ENCODE data around the gene THBS4.
"Not testable (repeated sequence)": the region's sequence is repeated elsewhere in the genome, so short reads cannot be mapped to it uniquely, and the experiment has no call there.

THBS4 gene

GRCh38 chr5:80090884-80091166 lies 55.7 kb downstream of the THBS4 start:
- TF ChIP-seq CTCF (IDR thresholded peaks at IDR 0.05; ENCODE audit: low read depth, low read length) = no peak

GRCh38 chr5:80091792-80092192 lies 56.6 kb downstream of the THBS4 start:
- TF ChIP-seq CTCF (IDR thresholded peaks at IDR 0.05; ENCODE audit: low read depth, low read length) = peak; percentile 8; the same call in 1 of the 2 replicates
- H3K4me3 ChIP-seq (ENCODE audit: low read depth, low read length) = not testable (repeated sequence)

More at GRCh38 chr5:80090884-80091166, 55.7 kb downstream of the THBS4 start:
- H3K4me3 ChIP-seq (ENCODE audit: low read depth, low read length) = no peak overlapping the region

- TF ChIP-seq CTCF (IDR thresholded peaks at IDR 0.05; ENCODE audit: low read depth, low read length) = no peak
- no peak overlapping the region for H3K4me3 ChIP-seq (ENCODE audit: low read depth, low read length)
These were observed 57.4 kb downstream of the THBS4 start for GRCh38 chr5:80092486-80093107.

GRCh38 chr5:80093796-80094195 lies 58.6 kb downstream of the THBS4 start:
- H3K4me3 ChIP-seq (ENCODE audit: low read depth, low read length) = no peak overlapping the region
- TF ChIP-seq CTCF (IDR thresholded peaks at IDR 0.05; ENCODE audit: low read depth, low read length) = no peak

GRCh38 chr5:80094236-80094738 lies 59.1 kb downstream of the THBS4 start:
- no peak overlapping the region for H3K4me3 ChIP-seq (ENCODE audit: low read depth, low read length)
- TF ChIP-seq CTCF (IDR thresholded peaks at IDR 0.05; ENCODE audit: low read depth, low read length) = no peak

GRCh38 chr5:80097451-80097850 lies 62.3 kb downstream of the THBS4 start:
- no peak for TF ChIP-seq CTCF (IDR thresholded peaks at IDR 0.05; ENCODE audit: low read depth, low read length)
- no peak overlapping the region for H3K4me3 ChIP-seq (ENCODE audit: low read depth, low read length)

GRCh38 chr5:80101993-80102392 lies 66.8 kb downstream of the THBS4 start:
- H3K4me3 ChIP-seq (ENCODE audit: low read depth, low read length) = no peak overlapping the region
- TF ChIP-seq CTCF (IDR thresholded peaks at IDR 0.05; ENCODE audit: low read depth, low read length) = no peak

Measured in WI38 (cell line).